Measurements from ENCODE around the gene KIRREL2. TPM values are rescaled to one million over a fixed set of nuclear protein-coding genes. Genes with fewer than 3 reads are reported as not detected.

Gene KIRREL2
- total and polyA plus RNA-seq, 12 donors = 0.12 to 0.35 TPM; not detected in 10

DNA sequence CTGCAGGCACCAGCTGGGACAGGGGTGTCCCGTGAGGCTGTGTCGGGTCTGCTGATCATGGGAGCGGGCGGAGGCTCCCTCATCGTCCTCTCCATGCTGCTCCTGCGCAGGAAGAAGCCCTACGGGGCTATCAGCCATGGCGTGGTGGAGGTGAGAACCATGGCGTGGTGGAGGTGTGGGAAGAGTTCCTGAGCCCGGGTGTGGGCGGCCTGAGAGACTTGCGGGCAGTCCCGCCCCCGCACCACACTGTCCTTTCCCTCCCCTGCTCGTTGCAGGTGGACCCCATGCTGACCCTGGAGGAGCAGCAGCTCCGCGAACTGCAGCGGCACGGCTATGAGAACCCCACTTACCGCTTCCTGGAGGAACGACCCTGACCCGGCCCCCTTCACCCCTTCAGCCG lies 22.4 kb downstream of the KIRREL2 start:
- TF ChIP-seq, protein P1, sequence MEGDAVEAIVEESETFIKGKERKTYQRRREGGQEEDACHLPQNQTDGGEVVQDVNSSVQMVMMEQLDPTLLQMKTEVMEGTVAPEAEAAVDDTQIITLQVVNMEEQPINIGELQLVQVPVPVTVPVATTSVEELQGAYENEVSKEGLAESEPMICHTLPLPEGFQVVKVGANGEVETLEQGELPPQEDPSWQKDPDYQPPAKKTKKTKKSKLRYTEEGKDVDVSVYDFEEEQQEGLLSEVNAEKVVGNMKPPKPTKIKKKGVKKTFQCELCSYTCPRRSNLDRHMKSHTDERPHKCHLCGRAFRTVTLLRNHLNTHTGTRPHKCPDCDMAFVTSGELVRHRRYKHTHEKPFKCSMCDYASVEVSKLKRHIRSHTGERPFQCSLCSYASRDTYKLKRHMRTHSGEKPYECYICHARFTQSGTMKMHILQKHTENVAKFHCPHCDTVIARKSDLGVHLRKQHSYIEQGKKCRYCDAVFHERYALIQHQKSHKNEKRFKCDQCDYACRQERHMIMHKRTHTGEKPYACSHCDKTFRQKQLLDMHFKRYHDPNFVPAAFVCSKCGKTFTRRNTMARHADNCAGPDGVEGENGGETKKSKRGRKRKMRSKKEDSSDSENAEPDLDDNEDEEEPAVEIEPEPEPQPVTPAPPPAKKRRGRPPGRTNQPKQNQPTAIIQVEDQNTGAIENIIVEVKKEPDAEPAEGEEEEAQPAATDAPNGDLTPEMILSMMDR (IDR thresholded peaks at IDR 0.05) = no peak

DNA sequence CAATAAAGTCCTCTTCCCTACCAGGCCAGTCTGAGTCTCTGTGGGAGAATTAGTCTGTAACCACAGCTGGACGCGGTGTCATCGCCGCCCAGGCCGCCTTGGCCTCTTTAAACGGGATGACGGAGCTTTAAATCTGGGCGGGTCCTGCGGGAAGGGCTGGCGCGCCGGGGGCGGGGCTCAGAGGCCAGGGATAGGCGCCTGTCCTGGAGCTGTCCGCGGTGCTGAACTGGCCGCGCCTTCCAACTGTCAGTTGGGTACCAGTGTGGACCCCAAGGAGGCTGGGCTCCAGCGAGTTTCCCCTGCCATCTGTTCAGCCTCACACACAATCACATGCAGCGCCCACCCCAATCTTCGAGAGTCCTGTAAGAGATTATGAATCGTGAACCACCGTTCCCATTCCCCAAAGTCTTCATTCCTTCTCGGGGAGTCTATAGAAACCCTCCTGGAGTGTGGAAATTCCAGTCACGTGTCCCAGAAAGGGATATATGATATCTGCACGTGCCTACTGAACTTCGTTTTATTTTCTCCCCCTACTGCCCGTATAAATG lies 23.1 kb downstream of the KIRREL2 start:
- DNase-seq (peak; percentile 91 to 93), ATAC-seq (peak; percentile 88 to 99 (median 96))
- Histone ChIP-seq H3K36me3 (peaks cover 0 to 3% (median 0%) of the 10 kb centered on the region in 9 donors), H3K4me3 (no peak overlapping the region), H3K27me3 (peaks cover 0 to 11% (median 0%) of the 10 kb centered on the region in 7 donors), H3K27ac (no peak overlapping the region), H3K9me3 (no peaks in the 10 kb centered on the region), H3K4me1 (peaks cover 0 to 9% (median 5%) of the 10 kb centered on the region in 9 donors)
- TF ChIP-seq, protein P1 (IDR thresholded peaks at IDR 0.05) = no peak
- intact Hi-C loops (cut with DNase I) = loop anchor here in 7 of 10 donors (2.0 to 5.0 kb wide), 2 partner anchors 51 to 52 kb away; no protein-coding TSS in a partner anchor
- 1 to 3% methylated on average over 28 of the region's 28 CpGs for WGBS, 2 donors

More for the DNA sequence above, 22.4 kb downstream of the KIRREL2 start:
- Histone ChIP-seq H3K4me1 (peaks cover 0 to 9% (median 5%) of the 10 kb centered on the region in 9 donors), H3K4me3 (no peak overlapping the region), H3K27ac (no peak overlapping the region), H3K9me3 (no peaks in the 10 kb centered on the region), H3K36me3 (peaks cover 0 to 3% (median 0%) of the 10 kb centered on the region in 9 donors), H3K27me3 (peaks cover 0 to 11% (median 0%) of the 10 kb centered on the region in 7 donors)
- 36 to 46% methylated on average over 23 of the region's 23 CpGs for WGBS, 2 donors
- intact Hi-C loops (cut with DNase I) = no loop called here
- no peak for DNase-seq
- peak in 1 of 8 donors; percentile 7 for ATAC-seq

DNA sequence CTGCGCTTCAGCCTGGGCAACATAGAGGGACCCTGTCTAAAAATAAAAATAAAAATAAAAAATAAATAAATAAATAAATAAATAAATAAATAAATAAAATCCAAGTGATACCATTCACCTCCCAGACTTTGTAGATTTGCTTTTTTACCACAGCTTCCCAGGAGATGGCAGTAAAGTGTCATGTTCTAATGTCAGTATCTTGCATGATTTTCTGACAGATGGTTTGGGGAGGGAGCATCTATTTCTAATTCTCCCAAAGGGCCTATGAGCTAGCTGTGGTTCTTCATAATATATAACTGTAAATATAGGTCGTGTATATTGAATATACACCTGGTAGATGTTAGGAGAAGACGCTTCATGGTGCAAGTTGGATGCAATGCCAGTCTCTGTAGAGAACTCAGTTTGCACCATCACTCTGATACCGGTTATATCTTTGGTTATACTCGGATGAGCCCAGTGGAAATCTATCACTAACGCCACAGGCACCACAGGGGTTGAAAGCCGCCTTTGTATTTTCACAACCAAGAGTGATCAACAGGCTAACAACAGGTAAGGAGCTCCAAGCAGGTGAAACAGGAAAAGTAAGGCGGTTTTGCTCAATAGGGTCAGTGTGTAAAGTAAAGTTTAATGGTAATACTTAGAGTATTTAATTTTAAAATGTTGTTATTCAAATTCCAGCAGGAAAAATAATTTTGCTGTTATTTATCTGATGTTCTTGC lies 25.6 kb downstream of the KIRREL2 start:
- no peak overlapping the region for H3K27ac ChIP-seq
- peaks cover 0 to 4% (median 0%) of the 10 kb centered on the region in 9 donors for H3K36me3 ChIP-seq
- peak in 1 of 2 donors; percentile 67 for DNase-seq
- peaks cover 0 to 11% (median 0%) of the 10 kb centered on the region in 7 donors for H3K27me3 ChIP-seq
- H3K9me3 ChIP-seq = no peaks in the 10 kb centered on the region
- ATAC-seq = peak in 1 of 8 donors; percentile 40
- H3K4me1 ChIP-seq = peaks cover 0 to 9% (median 5%) of the 10 kb centered on the region in 9 donors
- no peak overlapping the region for H3K4me3 ChIP-seq
- 18 to 27% methylated on average over 8 of the region's 8 CpGs for WGBS, 2 donors
- TF ChIP-seq, protein P1 (IDR thresholded peaks at IDR 0.05) = peak in 8 of 9 donors; percentile 36 to 76 (median 64)
- intact Hi-C loops (cut with DNase I) = loop anchor here in 9 of 10 donors (1.0 to 5.0 kb wide), 4 partner anchors 49 to 51 kb away; no protein-coding TSS in a partner anchor

DNA sequence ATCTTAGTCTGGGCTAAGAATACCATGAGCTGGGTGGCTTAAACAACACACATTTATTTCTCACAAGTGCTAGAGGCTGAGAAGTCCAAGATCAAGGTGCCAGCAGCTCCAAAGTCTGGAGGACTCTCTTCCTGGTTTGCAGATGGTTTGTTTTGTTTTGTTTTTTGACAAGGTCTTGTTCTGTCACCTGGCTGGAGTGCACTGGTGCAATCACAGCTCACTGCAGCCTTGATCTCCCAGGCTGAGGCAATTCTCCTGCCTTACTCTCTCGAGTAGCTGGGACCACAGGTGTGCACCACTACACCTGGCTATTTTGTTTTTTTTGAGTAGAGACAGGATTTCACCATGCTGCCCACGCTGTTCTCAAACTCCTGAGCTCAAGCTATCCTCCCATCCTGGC lies 27.2 kb downstream of the KIRREL2 start:
- DNase-seq (no peak), ATAC-seq (no peak)
- Histone ChIP-seq H3K4me3 (no peak overlapping the region), H3K27me3 (peaks cover 0 to 7% (median 0%) of the 10 kb centered on the region in 7 donors), H3K4me1 (peaks cover 0 to 9% (median 5%) of the 10 kb centered on the region in 9 donors), H3K9me3 (no peaks in the 10 kb centered on the region), H3K36me3 (peaks cover 0 to 20% (median 11%) of the 10 kb centered on the region in 9 donors), H3K27ac (no peak overlapping the region)
- TF ChIP-seq, protein P1 (IDR thresholded peaks at IDR 0.05) = no peak
- WGBS, 2 donors = 58 to 64% methylated on average over 2 of the region's 2 CpGs
- intact Hi-C loops (cut with DNase I) = loop anchor here in 8 of 10 donors (2.0 to 5.0 kb wide), 3 partner anchors 47 to 49 kb away; no protein-coding TSS in a partner anchor
